ENCODE results near the gene TMX2. TPM values are rescaled to one million over a fixed set of nuclear protein-coding genes. Genes with fewer than 3 reads are reported as not detected.
"Not testable (repeated sequence)": the region's sequence is repeated elsewhere in the genome, so short reads cannot be mapped to it uniquely, and the experiment has no call there.

TMX2 gene, protein sequence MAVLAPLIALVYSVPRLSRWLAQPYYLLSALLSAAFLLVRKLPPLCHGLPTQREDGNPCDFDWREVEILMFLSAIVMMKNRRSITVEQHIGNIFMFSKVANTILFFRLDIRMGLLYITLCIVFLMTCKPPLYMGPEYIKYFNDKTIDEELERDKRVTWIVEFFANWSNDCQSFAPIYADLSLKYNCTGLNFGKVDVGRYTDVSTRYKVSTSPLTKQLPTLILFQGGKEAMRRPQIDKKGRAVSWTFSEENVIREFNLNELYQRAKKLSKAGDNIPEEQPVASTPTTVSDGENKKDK
- total RNA-seq: 10 to 100 TPM; 40.3 to 75.7 TPM

DNA sequence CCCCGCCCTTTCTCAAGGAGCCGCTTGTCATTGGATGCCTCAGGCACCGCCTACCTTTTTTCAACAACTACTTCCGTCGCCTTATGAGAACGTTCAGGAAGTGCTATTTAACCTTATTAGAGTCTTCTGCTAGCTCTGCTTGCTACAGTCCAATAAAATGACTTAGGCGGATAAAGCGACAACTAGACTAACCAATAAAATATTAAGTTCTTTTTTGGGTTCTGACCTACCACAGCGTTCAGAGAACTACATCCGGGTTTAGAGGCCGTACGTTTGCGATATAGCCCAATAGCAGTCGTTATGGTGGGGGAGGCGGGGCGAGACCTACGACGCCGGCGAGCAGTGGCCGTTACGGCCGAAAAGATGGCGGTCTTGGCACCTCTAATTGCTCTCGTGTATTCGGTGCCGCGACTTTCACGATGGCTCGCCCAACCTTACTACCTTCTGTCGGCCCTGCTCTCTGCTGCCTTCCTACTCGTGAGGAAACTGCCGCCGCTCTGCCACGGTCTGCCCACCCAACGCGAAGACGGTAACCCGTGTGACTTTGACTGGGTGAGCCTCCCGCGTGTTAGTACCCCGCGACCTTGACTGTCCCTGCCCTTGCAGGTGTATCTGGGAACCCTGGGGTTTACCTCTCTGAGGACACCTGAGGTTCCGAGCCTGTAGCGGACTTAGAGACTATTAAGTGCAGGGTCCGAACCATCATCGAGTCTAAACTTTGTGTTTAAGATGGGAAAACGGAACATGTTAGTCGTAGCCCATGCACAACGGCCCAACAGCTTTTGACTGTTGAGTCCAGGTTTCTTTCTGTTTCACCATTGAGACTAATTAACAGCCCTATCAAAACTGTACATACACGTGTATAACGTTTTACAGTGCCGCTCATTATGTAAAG is at the start of gene TMX2:
TSS of gene TMX2 (plus strand) at position 338 of the 895 bp plus-strand sequence. CDS start at position 364, 26 bp downstream.
- no peaks in the 10 kb centered on the region for H3K27me3 Mint-ChIP-seq
- H3K4me3 Mint-ChIP-seq: peak within 1 kb of the TSS; percentile 97
- H3K27ac Mint-ChIP-seq: peak within 1 kb of the TSS; percentile 94
- peak; percentile 95 for ATAC-seq (replicated peaks)
- peaks cover 27% of the 10 kb centered on the region for H3K4me1 Mint-ChIP-seq
- no peaks in the 10 kb centered on the region for H3K9me3 Mint-ChIP-seq
- H3K36me3 Mint-ChIP-seq (ENCODE audit: low read depth): peaks cover 32% of the 10 kb centered on the region

DNA sequence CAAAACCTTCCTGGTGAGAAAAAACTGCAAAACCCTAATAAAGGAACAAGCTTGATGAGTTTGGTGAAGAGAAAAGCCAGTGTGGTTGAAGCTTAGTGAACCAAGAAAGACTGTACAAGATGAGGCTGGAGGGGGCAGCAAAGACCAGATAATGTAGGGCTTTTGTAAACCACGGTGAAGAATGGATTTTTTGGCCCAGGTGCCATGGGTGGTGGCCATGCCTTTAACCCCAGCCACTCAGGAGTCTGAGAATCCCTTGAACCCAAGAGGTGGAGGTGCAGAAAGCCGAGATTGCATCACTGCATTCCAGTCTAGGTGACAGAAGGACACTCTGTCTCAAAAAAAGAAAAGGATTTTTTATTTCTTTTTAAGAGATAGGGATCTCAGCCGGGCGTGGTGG is 49.5 kb upstream of the TMX2 start:
- Mint-ChIP-seq H3K4me1 (peaks cover 7% of the 10 kb centered on the region), H3K9me3 (no peaks in the 10 kb centered on the region), H3K27me3 (no peaks in the 10 kb centered on the region), H3K27ac (no peak overlapping the region), H3K4me3 (no peak overlapping the region), H3K36me3 (ENCODE audit: low read depth) (peaks cover 58% of the 10 kb centered on the region)
- no peak for ATAC-seq (replicated peaks)

DNA sequence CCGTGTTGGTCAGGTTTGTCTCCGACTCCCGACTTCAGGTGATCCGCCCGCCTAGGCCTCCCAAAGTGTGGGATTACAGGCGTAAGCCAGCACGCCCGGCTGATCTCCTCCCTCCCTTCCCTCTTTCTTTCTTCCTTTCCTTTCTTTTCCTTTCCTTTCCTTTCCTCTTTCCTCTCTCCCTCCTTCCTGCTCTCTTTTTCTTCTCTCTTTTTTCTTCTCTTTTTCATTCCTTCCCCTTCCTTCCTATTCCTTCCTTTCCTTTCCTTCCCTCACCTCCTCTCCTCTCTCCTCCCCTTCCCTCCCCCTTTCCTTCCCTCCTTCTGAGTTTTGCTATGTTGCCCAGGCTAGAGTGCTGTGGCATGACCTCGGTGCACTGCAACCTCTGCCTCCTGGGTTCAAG is 48.4 kb upstream of the TMX2 start:
- H3K36me3 Mint-ChIP-seq (ENCODE audit: low read depth): peaks cover 59% of the 10 kb centered on the region

DNA sequence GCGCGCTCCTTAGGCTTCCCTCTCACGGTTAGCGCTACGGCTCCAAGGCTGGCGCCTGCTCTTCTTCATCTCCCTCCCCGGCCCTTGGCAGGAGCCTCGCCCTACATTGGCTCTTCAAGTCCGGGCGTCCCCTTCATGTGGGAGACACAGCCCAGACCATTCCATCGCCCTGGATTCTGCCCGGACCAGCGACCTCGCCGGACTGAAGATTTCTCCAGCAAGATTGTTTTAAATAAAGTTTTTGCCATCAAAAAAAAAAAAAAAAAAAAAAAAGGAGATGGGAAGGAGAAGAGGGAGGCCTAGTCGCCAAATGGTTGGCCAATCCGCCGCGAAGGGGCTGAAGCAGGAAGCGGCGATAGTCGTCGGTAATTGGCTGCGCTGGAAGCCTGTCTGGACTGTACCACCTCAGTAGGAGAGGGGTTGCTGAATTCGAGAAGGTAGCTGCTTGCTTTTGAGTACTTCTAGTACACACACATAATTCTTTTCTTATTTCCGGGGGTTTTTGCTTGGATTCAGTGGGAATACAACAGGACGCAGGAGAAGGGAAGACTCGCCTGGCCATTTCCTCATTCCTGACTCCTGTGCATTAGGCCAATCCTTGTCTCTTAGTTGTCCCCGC is 45.2 kb upstream of the TMX2 start:
- ATAC-seq (replicated peaks): peak; percentile 74
- H3K4me3 Mint-ChIP-seq: peak overlapping the region; percentile 99

More for the DNA sequence above, 48.4 kb upstream of the TMX2 start:
- no peaks in the 10 kb centered on the region for H3K27me3 Mint-ChIP-seq
- H3K4me3 Mint-ChIP-seq: no peak overlapping the region
- no peak overlapping the region for H3K27ac Mint-ChIP-seq
- ATAC-seq (replicated peaks): no peak
- H3K4me1 Mint-ChIP-seq: peaks cover 3% of the 10 kb centered on the region
- no peaks in the 10 kb centered on the region for H3K9me3 Mint-ChIP-seq

DNA sequence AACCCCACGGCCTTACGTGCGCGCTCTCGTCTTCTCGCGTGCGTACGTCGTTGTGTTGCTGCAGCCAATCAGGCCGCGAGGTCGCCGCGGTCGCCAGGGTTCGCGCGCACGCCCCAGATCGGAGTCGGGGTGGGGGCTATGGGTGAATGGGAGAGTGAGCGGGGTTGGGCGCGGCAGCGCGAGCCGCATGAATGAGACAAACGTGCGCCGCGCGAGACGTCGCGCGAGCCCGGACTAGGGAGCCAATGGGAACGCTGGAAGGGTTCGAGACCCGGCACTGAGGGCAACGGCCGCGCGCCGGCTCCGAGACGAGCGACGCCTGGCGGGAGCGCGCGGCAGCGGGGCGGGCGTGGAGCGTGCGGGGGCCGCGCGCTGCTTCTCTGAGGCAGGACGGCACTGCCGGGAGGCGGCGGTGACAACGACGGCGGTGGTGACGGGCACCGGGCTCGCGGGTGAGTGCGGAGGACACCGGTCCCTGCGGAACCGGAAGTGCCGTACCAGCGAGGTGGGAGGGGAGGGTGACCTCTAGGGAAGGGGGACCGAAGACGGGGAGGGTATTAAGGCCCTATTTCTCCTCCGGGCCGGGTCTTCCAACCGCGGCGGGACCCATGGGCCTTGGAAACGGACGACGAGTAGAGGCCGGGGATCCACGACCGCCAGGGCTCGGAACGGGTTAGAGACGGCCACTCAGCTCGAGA is 44.5 kb upstream of the TMX2 start, which contains the start of gene ZDHHC5:
TSS of gene ZDHHC5 (plus strand) at position 379 of the 698 bp plus-strand sequence. CDS start 4,977 bp downstream, outside the sequence.
- Mint-ChIP-seq H3K27ac (peak within 1 kb of the TSS; percentile 98), H3K9me3 (no peaks in the 10 kb centered on the region)

More for the DNA sequence above, 45.2 kb upstream of the TMX2 start:
- Mint-ChIP-seq H3K9me3 (no peaks in the 10 kb centered on the region), H3K27me3 (no peaks in the 10 kb centered on the region), H3K36me3 (ENCODE audit: low read depth) (peaks cover 55% of the 10 kb centered on the region), H3K4me1 (peaks cover 9% of the 10 kb centered on the region), H3K27ac (peak overlapping the region; percentile 98)

DNA sequence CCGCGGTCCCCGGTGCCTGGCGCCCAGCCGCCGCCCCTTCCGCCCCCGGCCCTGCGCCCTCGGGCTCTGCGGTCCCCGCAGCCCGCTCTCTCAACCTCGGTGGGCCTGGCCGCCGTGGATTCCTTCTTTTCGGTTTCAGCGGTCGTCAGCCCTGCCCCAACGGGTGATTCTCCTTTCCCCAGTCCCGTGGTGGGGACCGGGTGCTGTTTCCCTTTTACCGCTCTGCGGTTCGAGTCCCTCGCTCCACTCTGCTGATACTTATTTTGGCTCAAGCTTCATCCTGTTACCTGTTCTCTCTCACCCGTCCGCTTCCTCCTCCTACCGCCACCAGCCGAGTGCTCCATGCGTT is 44.0 kb upstream of the TMX2 start:
- H3K27ac Mint-ChIP-seq: peak overlapping the region; percentile 98
- H3K9me3 Mint-ChIP-seq: no peaks in the 10 kb centered on the region
- peak; percentile 4 for ATAC-seq (replicated peaks)
- H3K36me3 Mint-ChIP-seq (ENCODE audit: low read depth): peaks cover 59% of the 10 kb centered on the region
- peak overlapping the region; percentile 99 for H3K4me3 Mint-ChIP-seq
- H3K27me3 Mint-ChIP-seq: no peaks in the 10 kb centered on the region
- peaks cover 16% of the 10 kb centered on the region for H3K4me1 Mint-ChIP-seq

More for the DNA sequence above, 44.5 kb upstream of the TMX2 start, which contains the start of gene ZDHHC5:
- ATAC-seq (replicated peaks): peak; percentile 89
- Mint-ChIP-seq H3K36me3 (ENCODE audit: low read depth) (peaks cover 55% of the 10 kb centered on the region), H3K4me3 (peak within 1 kb of the TSS; percentile 99), H3K4me1 (peaks cover 12% of the 10 kb centered on the region), H3K27me3 (no peaks in the 10 kb centered on the region)

DNA sequence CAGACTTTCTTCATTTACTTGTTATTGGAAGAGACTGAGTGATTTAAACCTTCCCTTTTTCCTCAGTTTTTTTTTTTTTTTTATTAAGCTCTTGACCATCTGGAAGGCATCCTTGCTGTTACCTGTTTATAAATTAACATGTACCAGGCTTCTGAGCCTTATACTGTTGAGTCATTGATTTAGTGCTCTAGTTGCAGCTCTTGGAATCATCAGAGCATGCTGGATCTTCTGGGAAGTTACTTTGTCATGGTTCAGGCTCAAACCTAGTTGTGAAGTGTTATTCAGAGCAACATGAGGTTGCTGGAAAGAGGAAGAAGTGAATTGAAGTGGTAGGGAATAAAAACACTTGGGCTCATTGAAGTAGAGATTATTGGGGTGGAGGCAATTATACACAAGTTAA is 38.1 kb upstream of the TMX2 start:
- Mint-ChIP-seq H3K9me3 (no peaks in the 10 kb centered on the region), H3K27me3 (no peaks in the 10 kb centered on the region), H3K4me3 (peak overlapping the region; percentile 35), H3K36me3 (ENCODE audit: low read depth) (peaks cover 93% of the 10 kb centered on the region), H3K4me1 (peaks cover 40% of the 10 kb centered on the region), H3K27ac (peak overlapping the region; percentile 28)
- no peak for ATAC-seq (replicated peaks)

DNA sequence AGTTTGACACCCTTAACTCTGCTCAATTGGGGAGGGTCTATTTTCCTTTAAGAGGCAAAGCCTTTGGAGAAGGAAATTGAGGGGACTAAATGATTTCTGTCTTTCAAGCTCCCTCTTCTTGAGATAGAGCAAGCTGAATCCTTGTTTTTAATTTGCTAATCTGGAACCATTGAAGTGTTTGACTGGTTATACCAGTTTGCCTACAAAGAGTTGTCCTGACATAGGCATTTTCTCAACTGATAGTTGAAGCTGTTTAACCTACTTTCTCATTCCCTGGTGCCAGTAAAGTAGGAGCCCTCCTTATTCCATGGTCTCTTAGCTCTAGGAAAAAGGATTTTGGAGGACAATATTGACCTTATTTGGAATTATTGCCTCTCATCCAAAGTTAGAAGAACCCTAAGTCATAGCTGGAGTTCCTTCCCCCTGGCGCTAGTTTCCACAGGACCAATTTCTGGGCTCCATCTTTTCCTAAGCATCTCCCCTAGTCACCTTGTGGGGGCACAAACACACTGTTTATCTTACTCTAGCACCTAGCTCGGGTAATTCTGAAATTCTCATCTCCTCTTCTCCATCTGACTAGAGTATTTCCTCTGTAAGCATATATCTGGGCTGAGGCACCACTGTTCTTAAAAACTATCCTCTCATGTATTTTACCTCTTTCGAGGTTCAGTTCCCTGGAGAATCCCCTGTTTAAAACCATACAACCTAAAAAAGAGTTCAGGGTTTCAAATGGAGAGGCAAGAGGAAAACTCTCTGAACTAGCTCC is 37.0 kb upstream of the TMX2 start:
- peaks cover 89% of the 10 kb centered on the region for H3K36me3 Mint-ChIP-seq (ENCODE audit: low read depth)
- ATAC-seq (replicated peaks): peak; percentile 34
- peaks cover 41% of the 10 kb centered on the region for H3K4me1 Mint-ChIP-seq
- H3K4me3 Mint-ChIP-seq: peak overlapping the region; percentile 31
- peak overlapping the region; percentile 28 for H3K27ac Mint-ChIP-seq
- H3K27me3 Mint-ChIP-seq: no peaks in the 10 kb centered on the region
- no peaks in the 10 kb centered on the region for H3K9me3 Mint-ChIP-seq

DNA sequence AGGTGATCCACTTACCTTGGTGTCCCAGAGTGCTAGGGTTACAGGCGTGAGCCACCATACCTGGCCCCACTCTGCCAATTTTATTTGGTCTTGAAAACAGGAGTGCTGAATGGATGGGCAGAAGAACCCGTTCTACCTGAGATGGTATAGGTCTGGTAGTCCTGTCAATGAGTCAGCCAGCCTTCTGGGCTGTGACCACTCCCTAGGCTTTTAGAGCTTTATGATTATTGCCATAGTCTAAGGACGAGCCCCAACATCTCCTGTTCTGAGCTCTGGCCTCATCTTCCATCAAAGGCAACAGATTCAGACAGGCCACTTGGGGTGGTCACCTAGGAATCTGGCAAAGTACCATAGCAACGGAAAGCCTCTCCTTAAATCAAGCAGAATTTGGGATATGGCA is 33.0 kb upstream of the TMX2 start:
- Mint-ChIP-seq H3K36me3 (ENCODE audit: low read depth) (peaks cover 89% of the 10 kb centered on the region), H3K4me1 (peaks cover 47% of the 10 kb centered on the region), H3K27me3 (no peaks in the 10 kb centered on the region), H3K9me3 (no peaks in the 10 kb centered on the region), H3K27ac (no peak overlapping the region), H3K4me3 (peak overlapping the region; percentile 66)
- no peak for ATAC-seq (replicated peaks)

DNA sequence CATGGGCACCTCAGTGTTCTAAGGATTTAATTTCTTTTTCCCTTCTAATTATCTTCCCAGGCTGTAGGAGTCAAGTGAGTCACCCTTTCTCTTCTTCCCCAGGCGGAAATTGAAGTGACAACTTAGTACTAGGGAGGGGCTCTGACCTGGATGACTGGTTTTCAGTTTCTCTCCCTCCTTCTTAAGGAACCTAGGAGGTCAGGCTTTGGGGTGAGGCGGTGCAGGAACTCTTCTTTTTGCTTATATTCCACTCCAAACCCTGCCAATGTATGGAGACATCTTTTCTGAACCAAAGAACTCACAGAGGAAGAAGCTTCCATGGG is 31.9 kb upstream of the TMX2 start:
- peaks cover 42% of the 10 kb centered on the region for H3K4me1 Mint-ChIP-seq
- H3K9me3 Mint-ChIP-seq: no peaks in the 10 kb centered on the region

DNA sequence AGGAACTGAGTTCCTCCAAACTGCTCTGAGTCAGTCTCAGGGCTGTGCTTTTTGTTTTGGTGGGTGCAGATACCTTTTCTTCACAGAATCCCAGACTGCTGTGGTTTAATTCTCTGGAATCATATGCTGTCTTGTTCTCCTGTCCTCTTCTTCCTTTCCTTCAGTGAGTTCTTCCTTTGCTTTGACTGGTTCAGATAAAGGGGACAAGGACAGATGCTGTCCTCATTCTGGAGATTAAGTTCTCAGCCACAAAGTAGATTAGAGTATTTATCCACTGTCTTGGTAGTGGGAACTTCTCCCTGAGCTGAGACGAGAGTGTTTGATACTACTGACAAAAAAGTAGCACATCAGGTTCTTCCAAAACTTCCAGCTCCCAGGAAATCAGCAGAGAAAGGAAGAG is 31.2 kb upstream of the TMX2 start:
- H3K27me3 Mint-ChIP-seq: no peaks in the 10 kb centered on the region
- peaks cover 37% of the 10 kb centered on the region for H3K4me1 Mint-ChIP-seq
- ATAC-seq (replicated peaks): no peak
- H3K9me3 Mint-ChIP-seq: no peaks in the 10 kb centered on the region
- H3K4me3 Mint-ChIP-seq: peak overlapping the region; percentile 66
- H3K36me3 Mint-ChIP-seq (ENCODE audit: low read depth): peaks cover 89% of the 10 kb centered on the region
- peak overlapping the region; percentile 77 for H3K27ac Mint-ChIP-seq

More for the DNA sequence above, 31.9 kb upstream of the TMX2 start:
- no peaks in the 10 kb centered on the region for H3K27me3 Mint-ChIP-seq
- ATAC-seq (replicated peaks): peak; percentile 95
- H3K27ac Mint-ChIP-seq: peak overlapping the region; percentile 77
- H3K36me3 Mint-ChIP-seq (ENCODE audit: low read depth): peaks cover 89% of the 10 kb centered on the region
- peak overlapping the region; percentile 66 for H3K4me3 Mint-ChIP-seq

DNA sequence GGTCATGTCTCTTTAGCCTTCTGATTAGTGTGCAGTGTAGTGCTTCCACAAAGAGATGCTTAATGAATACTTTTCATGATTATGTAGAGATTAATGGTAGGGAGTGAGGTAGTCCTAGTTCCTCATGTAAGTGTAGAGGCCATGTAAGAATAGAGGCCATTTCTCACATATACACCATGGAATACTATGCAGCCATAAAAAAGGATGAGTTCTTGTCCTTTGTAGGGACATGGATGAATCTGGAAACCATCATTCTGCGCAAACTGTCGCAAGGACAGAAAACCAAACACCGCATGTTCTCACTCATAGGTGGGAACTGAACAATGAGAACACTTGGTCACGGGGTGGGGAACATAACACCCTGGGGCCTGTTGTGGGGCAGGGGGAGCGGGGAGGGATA is 21.9 kb upstream of the TMX2 start:
- not testable (repeated sequence) for H3K27ac Mint-ChIP-seq; ATAC-seq (replicated peaks); H3K9me3 Mint-ChIP-seq; H3K4me3 Mint-ChIP-seq; H3K27me3 Mint-ChIP-seq; H3K4me1 Mint-ChIP-seq
- peaks cover 100% of the 10 kb centered on the region for H3K36me3 Mint-ChIP-seq (ENCODE audit: low read depth)

DNA sequence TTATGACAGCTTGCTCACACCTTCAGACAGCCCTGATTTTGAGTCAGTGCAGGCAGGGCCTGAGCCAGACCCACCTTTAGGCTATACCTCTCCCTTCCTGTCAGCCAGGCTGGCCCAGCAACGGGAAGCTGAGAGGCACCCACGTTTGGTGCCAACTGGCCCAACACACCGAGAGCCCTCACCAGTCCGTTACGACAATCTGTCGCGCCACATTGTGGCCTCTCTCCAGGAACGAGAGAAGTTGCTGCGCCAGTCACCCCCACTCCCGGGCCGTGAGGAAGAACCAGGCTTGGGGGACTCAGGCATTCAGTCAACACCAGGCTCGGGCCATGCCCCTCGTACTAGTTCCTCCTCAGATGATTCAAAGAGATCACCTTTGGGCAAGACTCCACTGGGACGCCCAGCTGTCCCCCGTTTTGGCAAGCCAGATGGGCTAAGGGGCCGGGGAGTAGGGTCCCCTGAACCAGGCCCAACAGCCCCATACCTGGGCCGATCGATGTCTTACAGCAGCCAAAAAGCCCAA is 13.5 kb upstream of the TMX2 start:
- Mint-ChIP-seq H3K4me3 (no peak overlapping the region), H3K27ac (peak overlapping the region; percentile 44), H3K9me3 (no peaks in the 10 kb centered on the region), H3K27me3 (no peaks in the 10 kb centered on the region), H3K36me3 (ENCODE audit: low read depth) (peaks cover 99% of the 10 kb centered on the region), H3K4me1 (peaks cover 4% of the 10 kb centered on the region)
- no peak for ATAC-seq (replicated peaks)
